ENCODE data around the gene BCL11B.

GRCh38 chr14:99260116-99260515, 11.9 kb downstream of the BCL11B start:
- no peak for TF ChIP-seq GATA3 (IDR thresholded peaks at IDR 0.05; ENCODE audit: low read depth, low read length)
- TF ChIP-seq GATA2 (IDR thresholded peaks at IDR 0.05; ENCODE audit: low read depth, low read length) = no peak

Data from SH-SY5Y (cell line).